ENCODE measurements around the gene ARHGEF37. TPM values are rescaled to one million over a fixed set of nuclear protein-coding genes. Genes with fewer than 3 reads are reported as not detected.

ARHGEF37 gene
- total RNA-seq, 1 experiment from 2014 or later, result 0.42 TPM

- peaks cover 14 to 16% of the 10 kb centered on the region in 2 experiments for H3K4me1 Mint-ChIP-seq
- no peak overlapping the region for H3K4me2 ChIP-seq (ENCODE audit: insufficient read depth, insufficient read length, low read length)
- no peak overlapping the region for H2AFZ ChIP-seq (ENCODE audit: low read length)
- H2BK12ac ChIP-seq (ENCODE audit: insufficient read length, low read depth, low read length), result no peak overlapping the region
- H2BK120ac ChIP-seq (ENCODE audit: low read depth, low read length, poor library complexity, severe bottlenecking), result no peak overlapping the region
- H3K9me3 ChIP-seq (ENCODE audit: control insufficient read depth, low read depth, low read length), result no peaks in the 10 kb centered on the region
- no peak overlapping the region for H2BK20ac ChIP-seq (ENCODE audit: low read depth, low read length, poor library complexity, severe bottlenecking)
- no CpG with 5 or more reads among the region's 2 CpGs for WGBS (ENCODE audit: extremely low coverage, insufficient read length, low lambda C conversion rate)
- H2BK15ac ChIP-seq (ENCODE audit: low read depth, low read length), result no peak overlapping the region
- no peak overlapping the region for H3K27ac Mint-ChIP-seq
- no peaks in the 10 kb centered on the region for H3K4me1 ChIP-seq (ENCODE audit: insufficient read depth, low read length)
- DNase-seq, result no peak
- H3K23me2 ChIP-seq (ENCODE audit: insufficient read length, low read depth, low read length, poor library complexity, severe bottlenecking), result peaks cover 8% of the 10 kb centered on the region
- H3K9me3 Mint-ChIP-seq, result no peaks in the 10 kb centered on the region
- no peaks in the 10 kb centered on the region for H3K79me2 ChIP-seq (ENCODE audit: insufficient read depth, low read length)
- peaks cover 37% of the 10 kb centered on the region for H3K27me3 Mint-ChIP-seq (ENCODE audit: low read depth)
- no peak overlapping the region for H4K8ac ChIP-seq (replicated peaks; ENCODE audit: insufficient read length, low read depth, low read length)
- H4K91ac ChIP-seq (ENCODE audit: insufficient read length, low read depth, low read length), result no peak overlapping the region
- H4K20me1 ChIP-seq (ENCODE audit: control insufficient read depth, insufficient read depth, insufficient read length), result no peaks in the 10 kb centered on the region
- no peak overlapping the region for H3K18ac ChIP-seq (ENCODE audit: insufficient read length, low read depth, low read length)
- no peak overlapping the region for H3K4me3 Mint-ChIP-seq
- H3K9ac ChIP-seq (ENCODE audit: extremely low read depth, insufficient read length, low read length), result no peak overlapping the region
- H3K14ac ChIP-seq (ENCODE audit: insufficient read depth, low read length), result no peak overlapping the region
- no peak overlapping the region for H3K27ac ChIP-seq (ENCODE audit: insufficient read length, low read depth, low read length)
- peaks cover 3% of the 10 kb centered on the region for H3K27me3 ChIP-seq (ENCODE audit: insufficient read depth, low read length)
- no peak for TF ChIP-seq CTCF (conservative IDR thresholded peaks at IDR 0.05)
- no peak overlapping the region for H3K4ac ChIP-seq (ENCODE audit: low read depth, low read length)
- no peak overlapping the region for H2AK5ac ChIP-seq (ENCODE audit: insufficient read length, low read length)
- no peak overlapping the region for H3K23ac ChIP-seq (ENCODE audit: insufficient read length, low read depth, low read length)
- no peak overlapping the region for H2BK5ac ChIP-seq (ENCODE audit: insufficient read length, low read length)
- H3T11ph ChIP-seq (ENCODE audit: low read length), result no peak overlapping the region
- no peaks in the 10 kb centered on the region for H3K79me1 ChIP-seq (ENCODE audit: insufficient read depth, low read depth, low read length, poor library complexity, severe bottlenecking)
- no peak overlapping the region for H4K5ac ChIP-seq (ENCODE audit: insufficient read length, low read depth, low read length)
- H3K56ac ChIP-seq (ENCODE audit: insufficient read length, low read depth, low read length), result no peak overlapping the region
- H3K36me3 Mint-ChIP-seq (ENCODE audit: insufficient read depth in 1 of 3, low read depth in 3 of 3), result no peaks in the 10 kb centered on the region
These were observed 2.8 kb downstream of the ARHGEF37 start for GRCh38 chr5:149584121-149584520.
